ENCODE data around the gene TCF3.

DNA sequence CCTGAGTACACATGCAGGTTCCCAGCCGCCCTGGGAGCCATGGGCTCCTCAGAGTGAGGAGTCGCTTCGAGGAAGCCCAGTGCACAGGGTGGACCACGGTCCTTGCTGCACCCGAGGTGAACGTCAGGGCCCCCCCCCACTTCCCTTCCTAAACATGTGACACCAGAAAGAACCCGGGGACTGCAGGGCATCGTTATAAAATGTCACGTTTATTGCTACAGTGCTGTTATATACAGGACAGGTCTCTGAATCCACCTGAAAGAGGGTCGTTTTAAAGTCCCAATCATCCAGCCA is 43.4 kb downstream of the TCF3 start:
- TF ChIP-seq, protein P1, sequence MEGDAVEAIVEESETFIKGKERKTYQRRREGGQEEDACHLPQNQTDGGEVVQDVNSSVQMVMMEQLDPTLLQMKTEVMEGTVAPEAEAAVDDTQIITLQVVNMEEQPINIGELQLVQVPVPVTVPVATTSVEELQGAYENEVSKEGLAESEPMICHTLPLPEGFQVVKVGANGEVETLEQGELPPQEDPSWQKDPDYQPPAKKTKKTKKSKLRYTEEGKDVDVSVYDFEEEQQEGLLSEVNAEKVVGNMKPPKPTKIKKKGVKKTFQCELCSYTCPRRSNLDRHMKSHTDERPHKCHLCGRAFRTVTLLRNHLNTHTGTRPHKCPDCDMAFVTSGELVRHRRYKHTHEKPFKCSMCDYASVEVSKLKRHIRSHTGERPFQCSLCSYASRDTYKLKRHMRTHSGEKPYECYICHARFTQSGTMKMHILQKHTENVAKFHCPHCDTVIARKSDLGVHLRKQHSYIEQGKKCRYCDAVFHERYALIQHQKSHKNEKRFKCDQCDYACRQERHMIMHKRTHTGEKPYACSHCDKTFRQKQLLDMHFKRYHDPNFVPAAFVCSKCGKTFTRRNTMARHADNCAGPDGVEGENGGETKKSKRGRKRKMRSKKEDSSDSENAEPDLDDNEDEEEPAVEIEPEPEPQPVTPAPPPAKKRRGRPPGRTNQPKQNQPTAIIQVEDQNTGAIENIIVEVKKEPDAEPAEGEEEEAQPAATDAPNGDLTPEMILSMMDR (IDR thresholded peaks at IDR 0.05; ENCODE audit: extremely low read depth in 1 of 2, insufficient read depth in 1 of 2, low read depth in 1 of 2, low read length in 2 of 2) = no peak
- no peak for TF ChIP-seq POLR2A (IDR thresholded peaks at IDR 0.05; ENCODE audit: low read depth, low read length)
- no peak for TF ChIP-seq POLR2AphosphoS5 (IDR thresholded peaks at IDR 0.05; ENCODE audit: insufficient read depth, low read depth, low read length)
- TF ChIP-seq EZH2 (IDR thresholded peaks at IDR 0.05; ENCODE audit: borderline replicate concordance, low read depth, low read length, severe bottlenecking) = no peak
- TF ChIP-seq, protein P2, sequence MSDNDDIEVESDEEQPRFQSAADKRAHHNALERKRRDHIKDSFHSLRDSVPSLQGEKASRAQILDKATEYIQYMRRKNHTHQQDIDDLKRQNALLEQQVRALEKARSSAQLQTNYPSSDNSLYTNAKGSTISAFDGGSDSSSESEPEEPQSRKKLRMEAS (IDR thresholded peaks at IDR 0.05; ENCODE audit: insufficient read depth, insufficient read length) = no peak
- TF ChIP-seq JUN (IDR thresholded peaks at IDR 0.05; ENCODE audit: borderline replicate concordance, insufficient read depth, insufficient read length, low read depth) = no peak
- TF ChIP-seq MYC (IDR thresholded peaks at IDR 0.05; ENCODE audit: low read depth, low read length) = no peak
